HepG2 (cell line): ENCODE results near the gene VWA3A. TPM values are rescaled to one million over a fixed set of nuclear protein-coding genes. Genes with fewer than 3 reads are reported as not detected.
A peak's percentile ranks its signal among the peaks of the same experiment; 100 is the strongest.

ENCODE experiments used
- ARNTL ChIP-seq: sonication (generic); formaldehyde crosslinking; IDR thresholded peaks from 2 replicates; pipeline ENCODE4 v1.4.0; 2020; ENCODE audit warnings: mild to moderate bottlenecking, missing genetic modification reagents
- CBX1 ChIP-seq: IDR thresholded peaks from one replicate; pipeline ENCODE4 v1.6.1; 2016; ENCODE audit warnings: antibody characterized with exemption, low read depth
- CTCF ChIP-seq: sonication (generic); formaldehyde crosslinking; IDR thresholded peaks from 2 replicates; pipeline ENCODE4 v1.5.0; 2020; ENCODE audit warnings: mild to moderate bottlenecking, missing genetic modification reagents, moderate library complexity
- FOXC1 ChIP-seq: sonication (generic); formaldehyde crosslinking; IDR thresholded peaks from 2 replicates; pipeline ENCODE4 v1.8.0; 2022; ENCODE audit warnings: mild to moderate bottlenecking, missing genetic modification reagents, borderline replicate concordance
- GFI1 ChIP-seq: sonication (generic); formaldehyde crosslinking; IDR thresholded peaks from 2 replicates; pipeline ENCODE4 v1.5.0; 2020; ENCODE audit warnings: missing genetic modification reagents, mild to moderate bottlenecking, borderline replicate concordance
- GMEB1 ChIP-seq: sonication (generic); formaldehyde crosslinking; IDR thresholded peaks from 2 replicates; pipeline ENCODE4 v1.5.1; 2020; ENCODE audit warnings: missing genetic modification reagents, mild to moderate bottlenecking, borderline replicate concordance
- HOXA7 ChIP-seq: sonication (generic); formaldehyde crosslinking; IDR thresholded peaks from 2 replicates; pipeline ENCODE4 v1.8.1; 2022; ENCODE audit warnings: mild to moderate bottlenecking, missing genetic modification reagents, moderate library complexity
- MXI1 ChIP-seq: IDR thresholded peaks from 3 replicates; pipeline ENCODE4 v1.6.1; 2012; ENCODE audit warnings: low read depth, low read length, inconsistent platforms, borderline replicate concordance
- PHF21A ChIP-seq: sonication (generic); formaldehyde crosslinking; IDR thresholded peaks from 2 replicates; pipeline ENCODE4 v1.5.0; 2020; ENCODE audit warnings: mild to moderate bottlenecking, missing genetic modification reagents
- PHF8 ChIP-seq: sonication (generic); formaldehyde crosslinking; IDR thresholded peaks from 2 replicates; pipeline ENCODE4 v1.5.0; 2020; ENCODE audit warnings: missing genetic modification reagents
- REPIN1 ChIP-seq: sonication (generic); formaldehyde crosslinking; IDR thresholded peaks from 2 replicates; pipeline ENCODE4 v1.8.0; 2022; ENCODE audit warnings: missing genetic modification reagents, low read depth, mild to moderate bottlenecking, borderline replicate concordance
- SOX6 ChIP-seq, 2 experiments: fragments of 450-650 bp in 1 of 2; sonication (generic) in 1 of 2; formaldehyde crosslinking in 1 of 2; IDR thresholded peaks; 2 replicates each; pipeline versions ENCODE4 v1.4.0 to v1.6.1; 2017 to 2020; ENCODE audit warnings: antibody characterized with exemption in 1 of 2, mild to moderate bottlenecking in 1 of 2, missing genetic modification reagents in 1 of 2
- ZFYVE20 ChIP-seq: sonication (generic); formaldehyde crosslinking; IDR thresholded peaks from 2 replicates; pipeline ENCODE4 v1.8.0; 2023; ENCODE audit warnings: low read depth, mild to moderate bottlenecking, moderate library complexity, missing genetic modification reagents, borderline replicate concordance
- ZNF629 ChIP-seq: sonication (generic); formaldehyde crosslinking; conservative IDR thresholded peaks from 2 replicates; pipeline ENCODE4 v1.5.0; 2020; ENCODE audit warnings: missing genetic modification reagents
- ZNF672 ChIP-seq: sonication (generic); formaldehyde crosslinking; IDR thresholded peaks from 2 replicates; pipeline ENCODE4 v1.8.1; 2022; ENCODE audit warnings: missing genetic modification reagents
- ZNF720 ChIP-seq: sonication (generic); formaldehyde crosslinking; IDR thresholded peaks from 2 replicates; pipeline ENCODE4 v1.4.0; 2020; ENCODE audit warnings: missing genetic modification reagents
- ZNF747 ChIP-seq: sonication (generic); formaldehyde crosslinking; IDR thresholded peaks from 2 replicates; pipeline ENCODE4 v1.8.1; 2023; ENCODE audit warnings: missing genetic modification reagents, mild to moderate bottlenecking, borderline replicate concordance
- ZNF883 ChIP-seq: sonication (generic); formaldehyde crosslinking; IDR thresholded peaks from 2 replicates; pipeline ENCODE4 v1.5.1; 2020; ENCODE audit warnings: mild to moderate bottlenecking, missing genetic modification reagents; ENCODE audit errors: not compliant biosample characterization
- ZSCAN20 ChIP-seq: sonication (generic); formaldehyde crosslinking; IDR thresholded peaks from 2 replicates; pipeline ENCODE4 v1.4.0; 2020; ENCODE audit warnings: missing genetic modification reagents, mild to moderate bottlenecking, borderline replicate concordance
- polyA plus RNA-seq, 8 experiments: library from polyadenylated mRNA; depleted of rRNA in 3 of 8; stranded (reverse) in 7 of 8; unstranded in 1 of 8; fragments of >200 nt; fragmentation: Illumina TruSeq in 4 of 8; extraction: Trizol in 4 of 8; gene quantifications; 2 replicates each; pipeline versions ENCODE4 v1.2.1 to v1.2.3, GENCODE V29; 2011 to 2016; ENCODE audit warnings: low read depth in 4 of 8, missing spikeins in 1 of 8, mixed read lengths in 1 of 8; ENCODE audit not compliant: insufficient read depth in 1 of 8
- total RNA-seq, 5 experiments: library from RNA; depleted of rRNA; stranded (reverse); fragments of >200 nt; fragmentation: Illumina TruSeq; extraction: Trizol; gene quantifications; 2 replicates each; pipeline ENCODE4 v1.2.3, GENCODE V29; 2016; ENCODE audit warnings: low read depth in 1 of 5
- TF ChIP-seq, protein P1 (sequence below), 2 experiments: IDR thresholded peaks; 2 replicates each; pipeline ENCODE4 v1.6.1; 2011 to 2012; ENCODE audit warnings: low read length in 2 of 2, borderline replicate concordance in 1 of 2, low read depth in 1 of 2, mild to moderate bottlenecking in 1 of 2, moderate library complexity in 1 of 2
- TF ChIP-seq, protein P2 (sequence below): IDR thresholded peaks from 2 replicates; pipeline ENCODE4 v1.6.1; 2016; ENCODE audit warnings: mild to moderate bottlenecking, missing biosample characterization, missing genetic modification reagents

VWA3A gene
- total and polyA plus RNA-seq, 2 of the 13 experiments (the other 11 are each of a cell fraction or from before 2014, with no cell fraction given): 0.03 to 0.07 TPM

DNA sequence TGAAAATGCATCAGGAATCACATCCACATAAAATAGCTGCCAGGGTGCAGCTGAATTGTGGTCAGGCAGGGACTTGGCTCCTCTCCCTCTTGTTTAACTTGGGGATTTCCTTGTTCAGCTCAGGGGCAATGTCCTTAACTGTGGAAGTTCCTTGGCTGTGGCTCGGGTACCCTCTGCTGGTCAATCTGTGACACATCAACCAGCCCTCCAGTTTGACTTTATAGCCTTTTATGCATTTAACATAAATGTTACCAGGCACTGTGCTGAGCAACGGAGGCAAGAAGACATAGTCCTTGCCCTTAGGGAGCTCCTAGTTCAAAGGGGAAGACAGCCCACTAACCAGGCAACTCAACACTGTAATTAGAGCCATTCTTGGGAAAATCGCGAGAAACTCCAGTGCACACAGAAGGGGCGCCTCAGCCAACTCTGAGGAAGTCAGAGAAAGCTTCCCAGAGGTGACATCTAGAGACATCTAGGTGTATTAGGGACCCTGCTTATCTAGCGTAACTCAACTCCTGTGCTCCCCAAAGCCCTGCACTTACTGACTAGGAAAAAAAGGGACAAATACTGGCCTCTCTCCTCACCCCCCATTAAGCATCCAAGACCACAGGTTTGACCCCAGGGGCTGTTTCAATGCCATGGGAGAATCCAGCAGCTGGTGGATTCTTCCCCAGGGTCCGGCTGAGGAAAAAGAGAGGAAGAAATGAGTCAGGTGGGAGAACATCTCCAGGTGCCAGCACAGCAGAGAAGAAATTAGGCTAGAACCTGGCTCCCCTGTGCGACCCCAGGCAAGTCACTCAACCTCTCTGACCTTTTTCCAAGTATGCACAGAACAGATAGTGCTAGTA, 96.5 kb downstream of the VWA3A start (continued):
- TF ChIP-seq, protein P1, sequence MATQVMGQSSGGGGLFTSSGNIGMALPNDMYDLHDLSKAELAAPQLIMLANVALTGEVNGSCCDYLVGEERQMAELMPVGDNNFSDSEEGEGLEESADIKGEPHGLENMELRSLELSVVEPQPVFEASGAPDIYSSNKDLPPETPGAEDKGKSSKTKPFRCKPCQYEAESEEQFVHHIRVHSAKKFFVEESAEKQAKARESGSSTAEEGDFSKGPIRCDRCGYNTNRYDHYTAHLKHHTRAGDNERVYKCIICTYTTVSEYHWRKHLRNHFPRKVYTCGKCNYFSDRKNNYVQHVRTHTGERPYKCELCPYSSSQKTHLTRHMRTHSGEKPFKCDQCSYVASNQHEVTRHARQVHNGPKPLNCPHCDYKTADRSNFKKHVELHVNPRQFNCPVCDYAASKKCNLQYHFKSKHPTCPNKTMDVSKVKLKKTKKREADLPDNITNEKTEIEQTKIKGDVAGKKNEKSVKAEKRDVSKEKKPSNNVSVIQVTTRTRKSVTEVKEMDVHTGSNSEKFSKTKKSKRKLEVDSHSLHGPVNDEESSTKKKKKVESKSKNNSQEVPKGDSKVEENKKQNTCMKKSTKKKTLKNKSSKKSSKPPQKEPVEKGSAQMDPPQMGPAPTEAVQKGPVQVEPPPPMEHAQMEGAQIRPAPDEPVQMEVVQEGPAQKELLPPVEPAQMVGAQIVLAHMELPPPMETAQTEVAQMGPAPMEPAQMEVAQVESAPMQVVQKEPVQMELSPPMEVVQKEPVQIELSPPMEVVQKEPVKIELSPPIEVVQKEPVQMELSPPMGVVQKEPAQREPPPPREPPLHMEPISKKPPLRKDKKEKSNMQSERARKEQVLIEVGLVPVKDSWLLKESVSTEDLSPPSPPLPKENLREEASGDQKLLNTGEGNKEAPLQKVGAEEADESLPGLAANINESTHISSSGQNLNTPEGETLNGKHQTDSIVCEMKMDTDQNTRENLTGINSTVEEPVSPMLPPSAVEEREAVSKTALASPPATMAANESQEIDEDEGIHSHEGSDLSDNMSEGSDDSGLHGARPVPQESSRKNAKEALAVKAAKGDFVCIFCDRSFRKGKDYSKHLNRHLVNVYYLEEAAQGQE (IDR thresholded peaks at IDR 0.05; ENCODE audit: borderline replicate concordance in 1 of 2, low read depth in 1 of 2, low read length in 2 of 2): no peak
- no peak for TF ChIP-seq GFI1 (CRISPR knock-in tag)
- peak; percentile 33; the same call in 1 of the 2 replicates for TF ChIP-seq ZNF747 (CRISPR knock-in tag)
- TF ChIP-seq ARNTL (CRISPR knock-in tag): peak; percentile 40; the same call in 1 of the 2 replicates
- no peak for TF ChIP-seq REPIN1 (CRISPR knock-in tag)
- peak; percentile 98 for TF ChIP-seq CTCF (CRISPR knock-in tag)
- peak; percentile 19; the same call in 1 of the 2 replicates for TF ChIP-seq ZNF629 (CRISPR knock-in tag)
- TF ChIP-seq ZNF672 (CRISPR knock-in tag): no peak
- TF ChIP-seq SOX6 (IDR thresholded peaks at IDR 0.05): no peak
- peak; percentile 54; the same call in 1 of the 2 replicates for TF ChIP-seq SOX6 (CRISPR knock-in tag; IDR thresholded peaks at IDR 0.05)
- TF ChIP-seq HOXA7: no peak
- TF ChIP-seq ZSCAN20 (CRISPR knock-in tag): no peak; the same call in 1 of the 2 replicates
- no peak for TF ChIP-seq PHF21A (CRISPR knock-in tag)
- TF ChIP-seq FOXC1: no peak
- TF ChIP-seq PHF8 (CRISPR knock-in tag): no peak
- no peak for TF ChIP-seq ZNF720 (CRISPR knock-in tag)
- peak; percentile 32; the same call in 1 of the 3 replicates for TF ChIP-seq MXI1
- peak; percentile 64 for TF ChIP-seq CBX1
- TF ChIP-seq ZNF883 (CRISPR knock-in tag): no peak
- TF ChIP-seq ZFYVE20 (CRISPR knock-in tag): no peak
- TF ChIP-seq, protein P2, sequence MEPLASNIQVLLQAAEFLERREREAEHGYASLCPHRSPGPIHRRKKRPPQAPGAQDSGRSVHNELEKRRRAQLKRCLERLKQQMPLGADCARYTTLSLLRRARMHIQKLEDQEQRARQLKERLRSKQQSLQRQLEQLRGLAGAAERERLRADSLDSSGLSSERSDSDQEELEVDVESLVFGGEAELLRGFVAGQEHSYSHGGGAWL (CRISPR knock-in tag): no peak
- no peak for TF ChIP-seq GMEB1 (CRISPR knock-in tag)
